ENCODE measurements around the gene KIF21B. TPM values are rescaled to one million over a fixed set of nuclear protein-coding genes. Genes with fewer than 3 reads are reported as not detected.

The KIF21B gene
- polyA plus RNA-seq, 1 experiment, result 0.10 TPM

- no peak for TF ChIP-seq CTCF (IDR thresholded peaks at IDR 0.05; ENCODE audit: insufficient read depth, low read depth, low read length)
- POLR2A ChIA-PET, result no interaction called here
- no peak for DNase-seq (ENCODE audit: low read depth)
- no peaks in the 10 kb centered on the region for H3K36me3 ChIP-seq (ENCODE audit: control insufficient read depth, insufficient read depth, low read length)
- no peak overlapping the region for H3K4me3 ChIP-seq (ENCODE audit: low read depth, low read length)
- peaks cover 15% of the 10 kb centered on the region for H3K27me3 ChIP-seq (ENCODE audit: control insufficient read depth, insufficient read depth, low read length)
- CTCF ChIA-PET, result no interaction called here
These were observed 45.5 kb upstream of the KIF21B start for GRCh38 chr1:201068976-201069375.

- Histone ChIP-seq H3K4me3 (ENCODE audit: low read depth, low read length) (no peak overlapping the region), H3K36me3 (ENCODE audit: control insufficient read depth, insufficient read depth, low read length) (no peaks in the 10 kb centered on the region), H3K27me3 (ENCODE audit: control insufficient read depth, insufficient read depth, low read length) (peaks cover 15% of the 10 kb centered on the region)
- CTCF ChIA-PET, result no interaction called here
- POLR2A ChIA-PET, result no interaction called here
- TF ChIP-seq CTCF (IDR thresholded peaks at IDR 0.05; ENCODE audit: insufficient read depth, low read depth, low read length), result no peak
- no peak for DNase-seq (ENCODE audit: low read depth)
These were observed 43.5 kb upstream of the KIF21B start for GRCh38 chr1:201066986-201067385.

GRCh38 chr1:201065686-201066085, 42.2 kb upstream of the KIF21B start:
- CTCF ChIA-PET, result interaction anchor here (0.6 to 0.7 kb wide), 2 partner anchors 20 to 82 kb away, joined by 3 read pairs; no protein-coding TSS in a partner anchor
- Histone ChIP-seq H3K4me3 (ENCODE audit: low read depth, low read length) (no peak overlapping the region), H3K27me3 (ENCODE audit: control insufficient read depth, insufficient read depth, low read length) (peaks cover 12% of the 10 kb centered on the region), H3K36me3 (ENCODE audit: control insufficient read depth, insufficient read depth, low read length) (no peaks in the 10 kb centered on the region)
- POLR2A ChIA-PET, result interaction anchor here (0.5 kb wide), 1 partner anchor 188 kb away, joined by 12 read pairs; no protein-coding TSS in a partner anchor
- no peak for DNase-seq (ENCODE audit: low read depth)
- TF ChIP-seq CTCF (IDR thresholded peaks at IDR 0.05; ENCODE audit: insufficient read depth, low read depth, low read length), result no peak

GRCh38 chr1:201064806-201065205, 41.3 kb upstream of the KIF21B start:
- Histone ChIP-seq H3K36me3 (ENCODE audit: control insufficient read depth, insufficient read depth, low read length) (no peaks in the 10 kb centered on the region), H3K4me3 (ENCODE audit: low read depth, low read length) (no peak overlapping the region), H3K27me3 (ENCODE audit: control insufficient read depth, insufficient read depth, low read length) (peaks cover 6% of the 10 kb centered on the region; the same call in 1 of the 2 replicates)
- ChIA-PET CTCF (interaction anchor here (1.2 kb wide), 1 partner anchor 50 kb away, joined by 3 read pairs; no protein-coding TSS in a partner anchor), POLR2A (no interaction called here)
- DNase-seq (ENCODE audit: low read depth), result no peak
- no peak for TF ChIP-seq CTCF (IDR thresholded peaks at IDR 0.05; ENCODE audit: insufficient read depth, low read depth, low read length)

- H3K27me3 ChIP-seq (ENCODE audit: control insufficient read depth, insufficient read depth, low read length), result peaks cover 6% of the 10 kb centered on the region; the same call in 1 of the 2 replicates
- no peak overlapping the region for H3K4me3 ChIP-seq (ENCODE audit: low read depth, low read length)
- no peak for TF ChIP-seq CTCF (IDR thresholded peaks at IDR 0.05; ENCODE audit: insufficient read depth, low read depth, low read length)
- no peaks in the 10 kb centered on the region for H3K36me3 ChIP-seq (ENCODE audit: control insufficient read depth, insufficient read depth, low read length)
- POLR2A ChIA-PET, result no interaction called here
- DNase-seq (ENCODE audit: low read depth), result no peak
- CTCF ChIA-PET, result no interaction called here
These were observed 39.6 kb upstream of the KIF21B start for GRCh38 chr1:201063145-201063544.

Measured in BJ (cell line).